IMR-90 (cell line): Measurements from ENCODE around the gene DSCAM. TPM values are rescaled to one million over a fixed set of nuclear protein-coding genes. Genes with fewer than 3 reads are reported as not detected.

Experiments
- ATAC-seq: fragments of 200-7000 bp; cut with Tn5 transposase; 2 replicates; pipeline ENCODE4 v1.9.1; 2020; ENCODE audit warnings: low read depth, mild to moderate bottlenecking, moderate library complexity
- BruUV-seq: library from RNA; stranded (reverse); fragments of 400-500 nt; replicated peaks from 2 replicates; lab custom pipeline; 2021; lab: Mats Ljungman, UMichigan
- CTCF ChIA-PET: fragments of 300-600 bp; formaldehyde crosslinking; extraction: SDS; loops from one replicate; lab custom pipeline; 2021; ENCODE audit warnings: antibody characterized with exemption; lab: Yijun Ruan, JAX
- POLR2A ChIA-PET: fragments of 300-600 bp; sonication (Branson Sonifier 250); formaldehyde crosslinking; loops from one replicate; lab custom pipeline; 2022; ENCODE audit warnings: antibody characterized with exemption; ENCODE audit not compliant: unreplicated experiment; lab: Charles Lee
- DNase-seq: peaks from one replicate; pipeline ENCODE4 v3.0.0; 2013
- H2AFZ ChIP-seq: replicated peaks from 2 replicates; pipeline ENCODE3; 2013; ENCODE audit warnings: low read length, mild to moderate bottlenecking; ENCODE audit not compliant: poor library complexity
- H2AK5ac ChIP-seq: 2 replicates; pipeline ENCODE4 v1.6.1; 2013; ENCODE audit warnings: low read depth, low read length, inconsistent platforms
- H2AK9ac ChIP-seq: replicated peaks from 2 replicates; pipeline ENCODE3; 2013; ENCODE audit warnings: mild to moderate bottlenecking, low read depth, low read length, moderate library complexity; ENCODE audit not compliant: poor library complexity
- H2BK120ac ChIP-seq: 2 replicates; pipeline ENCODE4 v1.6.1; 2013; ENCODE audit warnings: low read depth, low read length, inconsistent platforms
- H2BK15ac ChIP-seq: 3 replicates; pipeline ENCODE4 v1.6.1; 2013; ENCODE audit warnings: low read depth, low read length, inconsistent platforms
- H2BK20ac ChIP-seq: 2 replicates; pipeline ENCODE4 v1.6.1; 2013; ENCODE audit warnings: low read depth, mild to moderate bottlenecking, inconsistent platforms, low read length, moderate library complexity
- H2BK5ac ChIP-seq: 2 replicates; pipeline ENCODE4 v1.6.1; 2013; ENCODE audit warnings: mild to moderate bottlenecking, low read depth, low read length, inconsistent platforms; ENCODE audit not compliant: poor library complexity, severe bottlenecking
- H3K14ac ChIP-seq: replicated peaks from 2 replicates; pipeline ENCODE4 v1.6.1; 2013; ENCODE audit warnings: low read depth, low read length, inconsistent platforms
- H3K18ac ChIP-seq: 2 replicates; pipeline ENCODE4 v1.6.1; 2013; ENCODE audit warnings: low read depth, low read length, control low read depth
- H3K23ac ChIP-seq: 2 replicates; pipeline ENCODE4 v1.6.1; 2013; ENCODE audit warnings: low read depth, low read length, inconsistent platforms
- H3K27ac ChIP-seq: 2 replicates; pipeline ENCODE4 v1.5.1; 2013; ENCODE audit warnings: mild to moderate bottlenecking, control low read depth, low read length; ENCODE audit not compliant: insufficient read depth
- H3K27me3 ChIP-seq: 2 replicates; pipeline ENCODE4 v1.6.1; 2013; ENCODE audit warnings: low read length; ENCODE audit not compliant: control insufficient read depth, insufficient read depth
- H3K36me3 ChIP-seq: 2 replicates; pipeline ENCODE4 v1.6.1; 2013; ENCODE audit warnings: low read length, mixed read lengths; ENCODE audit not compliant: control insufficient read depth, insufficient read depth
- H3K4ac ChIP-seq: 2 replicates; pipeline ENCODE4 v1.6.1; 2013; ENCODE audit warnings: low read depth, low read length, inconsistent platforms
- H3K4me1 ChIP-seq: 2 replicates; pipeline ENCODE4 v1.6.1; 2013; ENCODE audit warnings: low read length, mixed read lengths; ENCODE audit not compliant: control insufficient read depth, insufficient read depth
- H3K4me2 ChIP-seq: 2 replicates; pipeline ENCODE4 v1.6.1; 2013; ENCODE audit warnings: low read depth, mild to moderate bottlenecking, control low read depth, low read length, moderate library complexity
- H3K4me3 ChIP-seq: 2 replicates; pipeline ENCODE4 v1.5.1; 2013; ENCODE audit warnings: low read depth, mild to moderate bottlenecking, control low read depth, low read length, moderate library complexity; ENCODE audit not compliant: insufficient read depth
- H3K56ac ChIP-seq: 2 replicates; pipeline ENCODE4 v1.6.1; 2013; ENCODE audit warnings: low read length, inconsistent platforms; ENCODE audit not compliant: insufficient read depth; ENCODE audit errors: extremely low read depth
- H3K79me1 ChIP-seq, 2 experiments: 2 replicates each; pipeline ENCODE4 v1.6.1; 2013; ENCODE audit warnings: low read length in 2 of 2, inconsistent platforms in 1 of 2, low read depth in 1 of 2
- H3K9ac ChIP-seq: 2 replicates; pipeline ENCODE4 v1.6.1; 2013; ENCODE audit warnings: low read depth, low read length, control low read depth
- H3K9me1 ChIP-seq: 2 replicates; pipeline ENCODE4 v1.6.1; 2013; ENCODE audit warnings: low read length, inconsistent platforms; ENCODE audit not compliant: insufficient read depth
- H3K9me3 ChIP-seq: 2 replicates; pipeline ENCODE4 v1.6.1; 2013; ENCODE audit warnings: low read length; ENCODE audit not compliant: control insufficient read depth, insufficient read depth
- H4K20me1 ChIP-seq: 2 replicates; pipeline ENCODE4 v1.6.1; 2013; ENCODE audit warnings: low read length, inconsistent platforms; ENCODE audit not compliant: insufficient read depth
- H4K5ac ChIP-seq: 2 replicates; pipeline ENCODE4 v1.6.1; 2013; ENCODE audit warnings: mild to moderate bottlenecking, low read depth, low read length, control low read depth
- H4K8ac ChIP-seq, 2 experiments: 2 replicates each; pipeline ENCODE4 v1.6.1; 2013; ENCODE audit warnings: low read depth in 2 of 2, low read length in 2 of 2, control low read depth in 1 of 2, inconsistent platforms in 1 of 2
- H4K91ac ChIP-seq: 2 replicates; pipeline ENCODE4 v1.6.1; 2013; ENCODE audit warnings: low read depth, low read length, inconsistent platforms; ENCODE audit not compliant: insufficient read depth
- BHLHE40 ChIP-seq: fragments of 150-350 bp; IDR thresholded peaks from 2 replicates; pipeline ENCODE4 v1.6.1; 2016; ENCODE audit warnings: mild to moderate bottlenecking, low read depth, low read length
- CEBPB ChIP-seq: IDR thresholded peaks from 2 replicates; pipeline ENCODE4 v1.6.1; 2012; ENCODE audit warnings: low read depth, low read length, improper control_type of control experiment
- CHD1 ChIP-seq: IDR thresholded peaks from 2 replicates; pipeline ENCODE4 v1.6.1; 2012; ENCODE audit warnings: low read depth, low read length, improper control_type of control experiment
- NFE2L2 ChIP-seq: fragments of 150-350 bp; IDR thresholded peaks from 2 replicates; pipeline ENCODE4 v1.6.1; 2016; ENCODE audit warnings: low read depth, mild to moderate bottlenecking, low read length
- POLR2A ChIP-seq: IDR thresholded peaks from 2 replicates; pipeline ENCODE4 v1.6.1; 2012; ENCODE audit warnings: mild to moderate bottlenecking, low read depth, low read length
- RCOR1 ChIP-seq: IDR thresholded peaks from 2 replicates; pipeline ENCODE4 v1.6.1; 2012; ENCODE audit warnings: mild to moderate bottlenecking, low read length, improper control_type of control experiment; ENCODE audit not compliant: insufficient replicate concordance
- WGBS, 2 experiments: methylation state at CpG; one replicate each; pipeline versions ENCODE4 v1.1.5 to v1.1.7; 2013; ENCODE audit warnings: missing lambda C conversion rate in 2 of 2; ENCODE audit not compliant: insufficient read length in 1 of 2; ENCODE audit errors: extremely low coverage in 2 of 2; 5-methylcytosine and 5-hydroxymethylcytosine counted together
- dilution Hi-C: fragments of 300-500 bp; cut with HindIII; formaldehyde crosslinking; loops from one replicate; pipeline ENCODE4 v1.14.3; 2018; ENCODE audit warnings: low sequenced_read_pairs; ENCODE audit not compliant: unreplicated experiment
- in situ Hi-C: fragments of 300-500 bp; cut with MboI; formaldehyde crosslinking; loops from 3 replicates; pipeline ENCODE4 v1.14.3; 2019; ENCODE audit warnings: low sequenced_read_pairs, inconsistent platforms, mixed read lengths
- intact Hi-C: fragments of 100-400 bp; cut with micrococcal nuclease; formaldehyde crosslinking; loops from 2 replicates; pipeline ENCODE4 v1.10.0; 2022
- polyA plus RNA-seq, 3 experiments: library from polyadenylated mRNA; depleted of rRNA; stranded (reverse); fragments of >200 nt; gene quantifications; 2 replicates each; pipeline ENCODE4 v1.2.3, GENCODE V29; 2012; ENCODE audit warnings: low replicate concordance in 1 of 3
- total RNA-seq: library from RNA; depleted of rRNA; stranded (reverse); fragments of >200 nt; gene quantifications from 2 replicates; pipeline ENCODE4 v1.2.3, GENCODE V29; 2012

DSCAM gene
- total and polyA plus RNA-seq, 2 of the 4 experiments (the other 2 are of a cell fraction), result under 0.01 to 0.02 TPM

DNA sequence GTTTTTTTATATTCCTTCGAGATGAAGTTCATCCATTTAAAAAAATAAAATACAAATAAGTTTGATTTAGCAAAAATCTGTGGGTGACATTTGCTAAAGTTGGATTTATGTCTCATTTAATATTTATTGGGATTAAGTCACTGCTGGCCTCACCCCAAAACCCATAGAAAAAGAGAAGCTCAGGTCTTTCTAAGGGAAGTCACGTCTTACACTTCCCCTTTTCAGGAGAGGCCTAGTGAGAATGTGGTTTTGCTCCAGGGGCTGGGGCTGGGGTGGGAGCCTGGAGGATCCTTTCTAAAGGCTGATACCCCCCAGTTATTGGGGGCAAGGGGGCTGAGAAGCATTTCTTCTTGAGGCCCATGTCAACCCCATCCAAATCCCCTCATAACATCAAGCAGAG is 300.3 kb downstream of the DSCAM start:
- no peak overlapping the region for H2BK20ac ChIP-seq
- no peak overlapping the region for H3K9ac ChIP-seq
- H2AK9ac ChIP-seq, result no peak overlapping the region
- WGBS, 2 experiments, result no CpG with 5 or more reads among the region's 2 CpGs
- ChIA-PET POLR2A (no interaction called here), CTCF (no interaction called here)
- no peaks in the 10 kb centered on the region for H3K4me1 ChIP-seq
- H3K27ac ChIP-seq, result no peak overlapping the region
- H4K20me1 ChIP-seq, result no peaks in the 10 kb centered on the region
- H4K5ac ChIP-seq, result no peak overlapping the region
- no peak overlapping the region for H3K23ac ChIP-seq
- no peak overlapping the region for H3K14ac ChIP-seq
- H3K18ac ChIP-seq, result no peak overlapping the region
- dilution Hi-C loops (no loop called here), in situ Hi-C loops (no loop called here), intact Hi-C loops (no loop called here)
- no peak overlapping the region for H3K4me2 ChIP-seq
- H3K27me3 ChIP-seq, result no peaks in the 10 kb centered on the region
- H2BK120ac ChIP-seq, result no peak overlapping the region
- no peak for DNase-seq
- H3K56ac ChIP-seq, result no peak overlapping the region
- no peak overlapping the region for H3K4ac ChIP-seq
- no peak overlapping the region for H4K8ac ChIP-seq
- no peaks in the 10 kb centered on the region for H3K36me3 ChIP-seq
- H3K9me3 ChIP-seq, result peaks cover 27% of the 10 kb centered on the region
- no peak overlapping the region for H3K4me3 ChIP-seq
- no peak overlapping the region for H2AFZ ChIP-seq
- H2BK15ac ChIP-seq, result no peak overlapping the region
- no peak for ATAC-seq
- H4K91ac ChIP-seq, result no peak overlapping the region
- H2BK5ac ChIP-seq, result no peak overlapping the region
- TF ChIP-seq BHLHE40 (no peak), RCOR1 (no peak), POLR2A (no peak), CHD1 (no peak), NFE2L2 (no peak), CEBPB (no peak)
- no peaks in the 10 kb centered on the region for H3K9me1 ChIP-seq
- BruUV-seq, result no TSS peak
- H3K79me1 ChIP-seq, result no peaks in the 10 kb centered on the region
- no peak overlapping the region for H2AK5ac ChIP-seq
